H4 (cell line): Measurements from ENCODE around the gene RRBP1. TPM values are rescaled to one million over a fixed set of nuclear protein-coding genes. Genes with fewer than 3 reads are reported as not detected.

Experiments
- DNase-seq: peaks from one replicate; pipeline ENCODE4 v3.0.0-alpha.2; 2015; ENCODE audit warnings: low spot score
- total RNA-seq: library from RNA; depleted of rRNA; stranded (reverse); fragments of >200 nt; shearing (Covaris generic); gene quantifications from 2 replicates; pipeline ENCODE4 v1.2.3, GENCODE V29; 2014

RRBP1 gene
- total RNA-seq, 1 experiment from 2014 or later = 61.6 TPM

- no peak for DNase-seq
Observed at GRCh38 chr20:17612287-17612991, 69.6 kb downstream of the RRBP1 start.

GRCh38 chr20:17611540-17612286 is 70.3 kb downstream of the RRBP1 start:
- DNase-seq = no peak

- DNase-seq = no peak
Observed at GRCh38 chr20:17611290-17611539, 70.8 kb downstream of the RRBP1 start.

GRCh38 chr20:17610566-17611289 is 71.3 kb downstream of the RRBP1 start:
- no peak for DNase-seq

DNA sequence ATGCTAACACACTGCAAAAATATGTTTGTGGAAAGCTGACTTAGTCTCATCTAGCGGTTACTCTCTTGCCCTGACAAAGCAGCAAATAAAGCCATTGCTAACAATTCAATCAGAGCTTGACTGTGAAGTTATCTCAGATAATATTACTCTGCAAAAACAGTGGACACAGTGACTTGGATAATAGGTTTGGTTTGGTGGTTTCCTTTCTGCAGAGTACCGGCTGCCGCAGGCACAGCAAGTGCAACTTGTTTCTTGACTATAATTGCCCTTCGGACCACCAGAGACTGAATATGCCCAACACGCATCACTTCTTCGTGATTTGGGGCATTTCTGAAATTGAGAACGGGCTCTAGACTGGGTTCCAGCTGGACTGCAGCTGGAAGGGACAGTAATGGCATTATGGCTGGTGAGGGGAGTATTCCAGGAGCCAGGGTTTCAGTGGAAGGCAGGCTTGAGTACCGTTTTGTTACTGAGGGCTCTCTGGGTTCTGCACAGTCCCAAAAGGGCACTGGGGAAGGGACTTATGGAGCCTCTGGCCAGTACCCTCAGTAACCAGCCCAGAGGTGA is 72.1 kb downstream of the RRBP1 start:
- DNase-seq = no peak

- no peak for DNase-seq
Observed at GRCh38 chr20:17608701-17609497, 73.1 kb downstream of the RRBP1 start.

DNA sequence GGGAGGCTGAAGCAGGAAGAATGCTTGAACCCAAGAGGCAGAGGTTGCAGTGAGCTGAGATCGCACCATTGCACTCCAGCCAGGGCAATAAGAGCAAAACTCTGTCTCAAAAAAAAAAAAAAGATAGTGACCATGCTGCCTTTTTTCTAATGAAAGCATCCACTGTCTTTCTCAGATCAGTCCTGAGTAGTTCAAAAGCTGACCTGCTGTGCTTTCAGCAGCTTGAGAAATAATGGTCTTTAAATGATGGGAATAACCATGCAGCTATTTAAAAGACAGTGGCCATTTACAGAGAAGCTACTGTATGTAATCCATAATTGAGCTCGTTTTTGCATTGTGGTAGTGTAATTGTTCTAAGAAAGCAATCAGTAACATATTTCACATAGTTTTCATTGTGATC is 76.0 kb downstream of the RRBP1 start:
- no peak for DNase-seq

GRCh38 chr20:17605131-17605660 is 76.8 kb downstream of the RRBP1 start:
- DNase-seq = no peak

DNA sequence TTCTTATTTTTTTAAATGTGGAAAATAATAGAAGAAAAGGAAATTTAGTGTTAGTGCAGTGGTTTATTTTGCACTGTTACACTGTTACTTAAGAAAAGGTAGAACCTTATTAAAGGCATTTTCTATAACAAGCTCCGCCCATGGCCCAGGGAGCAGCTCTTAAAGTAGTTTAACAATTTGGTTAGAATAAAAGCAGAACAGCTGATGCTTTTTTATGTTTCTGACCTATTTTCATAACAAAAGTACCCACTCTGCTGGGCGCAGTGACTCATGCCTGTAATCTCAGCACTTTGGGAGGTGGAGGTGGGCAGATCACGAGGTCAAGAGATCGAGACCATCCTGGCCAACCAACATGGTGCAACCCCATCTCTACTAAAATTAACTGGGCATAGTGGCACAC is 79.5 kb downstream of the RRBP1 start:
- no peak for DNase-seq

DNA sequence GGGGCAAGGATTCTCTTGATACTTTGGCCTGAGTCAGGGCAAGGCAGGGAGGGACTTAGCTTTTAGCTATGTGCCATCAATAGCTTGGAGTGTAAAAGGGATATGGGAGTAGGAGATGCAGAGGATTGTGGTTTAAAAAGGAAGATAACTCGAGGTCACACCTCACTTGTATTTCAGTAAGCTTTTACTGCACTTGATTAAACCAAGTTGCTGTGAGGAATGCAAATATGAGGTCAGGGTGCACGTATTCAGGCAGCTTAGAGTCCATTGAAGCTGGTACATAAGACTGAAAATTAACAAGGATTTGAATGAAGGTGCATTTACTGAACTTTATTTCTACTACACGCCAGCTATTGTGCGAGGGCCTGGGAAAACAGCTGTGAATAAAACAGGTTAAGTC is 80.1 kb downstream of the RRBP1 start:
- no peak for DNase-seq

- no peak for DNase-seq
Observed at GRCh38 chr20:17598013-17598550, 84.0 kb downstream of the RRBP1 start.

- DNase-seq = no peak
Observed at GRCh38 chr20:17595856-17596255, 86.2 kb downstream of the RRBP1 start.

DNA sequence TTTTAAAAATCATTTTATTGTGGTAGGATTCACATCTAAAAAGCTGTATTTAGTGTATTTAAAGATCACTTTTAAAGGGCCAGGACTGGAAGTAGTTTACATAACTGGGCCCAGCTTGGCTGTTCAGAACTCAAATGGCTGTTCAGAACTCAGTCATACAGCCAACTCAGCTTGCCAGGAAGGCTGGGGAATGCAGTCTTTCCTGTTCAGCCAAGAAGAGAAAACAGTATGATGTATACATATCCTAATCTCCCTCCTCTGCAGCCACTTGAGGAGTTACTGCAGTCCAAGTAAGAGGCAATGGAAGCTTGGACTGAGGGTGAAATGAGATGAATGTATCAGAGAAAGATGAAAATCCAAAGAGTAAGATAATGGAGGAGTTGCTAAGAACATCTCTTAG is 87.6 kb downstream of the RRBP1 start:
- DNase-seq = no peak

GRCh38 chr20:17593902-17594301 is 88.1 kb downstream of the RRBP1 start:
- DNase-seq = no peak

DNA sequence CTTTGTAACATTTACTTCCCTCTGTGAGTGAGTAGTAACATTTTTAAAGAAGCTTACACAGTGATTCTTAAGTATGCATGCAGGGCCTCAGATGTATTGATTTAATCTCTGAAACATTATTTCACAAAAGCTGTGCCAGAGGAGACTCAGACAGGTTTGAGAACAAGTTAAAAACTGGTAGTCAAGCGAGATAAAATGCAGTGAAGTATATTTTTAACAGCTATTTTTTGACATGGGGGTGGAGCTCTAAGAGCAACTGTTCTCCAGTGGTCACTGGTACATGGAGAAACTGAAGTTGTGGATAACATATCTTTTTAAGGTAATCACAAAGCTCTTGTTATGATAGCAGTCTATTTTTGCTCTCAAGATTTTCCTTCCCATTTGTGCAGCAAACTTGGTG is 91.8 kb downstream of the RRBP1 start:
- no peak for DNase-seq

DNA sequence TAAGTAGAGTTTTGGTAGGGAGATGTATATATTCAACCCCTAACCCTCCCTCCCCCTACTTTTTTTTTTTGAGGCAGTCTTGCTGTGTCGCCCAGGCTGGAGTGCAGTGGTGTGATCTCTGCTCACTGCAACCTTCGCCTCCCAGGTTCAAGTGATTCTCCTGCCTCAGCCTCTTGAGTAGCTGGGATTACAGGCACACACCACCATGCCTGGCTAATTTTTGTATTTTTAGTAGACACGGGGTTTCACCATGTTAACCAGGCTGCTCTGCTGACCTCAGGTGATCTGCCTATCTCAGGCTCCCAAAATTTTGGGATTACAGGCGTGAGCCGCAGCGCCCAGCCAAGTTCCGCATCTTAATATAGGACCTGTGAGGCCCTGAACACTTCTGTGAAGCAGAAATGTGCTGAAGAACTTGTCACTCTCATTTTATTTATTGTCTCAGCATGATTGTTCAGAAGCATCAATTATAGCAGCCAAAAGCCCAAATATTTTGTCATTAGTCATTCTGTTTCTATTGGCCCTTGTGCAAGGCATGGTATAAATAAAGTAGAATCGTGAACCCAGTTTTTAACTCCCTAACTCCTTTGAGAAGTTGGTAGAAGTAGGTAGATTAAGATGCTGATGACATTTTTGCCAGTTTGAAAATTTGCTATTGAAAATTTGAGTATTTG is 92.7 kb downstream of the RRBP1 start:
- no peak for DNase-seq

DNA sequence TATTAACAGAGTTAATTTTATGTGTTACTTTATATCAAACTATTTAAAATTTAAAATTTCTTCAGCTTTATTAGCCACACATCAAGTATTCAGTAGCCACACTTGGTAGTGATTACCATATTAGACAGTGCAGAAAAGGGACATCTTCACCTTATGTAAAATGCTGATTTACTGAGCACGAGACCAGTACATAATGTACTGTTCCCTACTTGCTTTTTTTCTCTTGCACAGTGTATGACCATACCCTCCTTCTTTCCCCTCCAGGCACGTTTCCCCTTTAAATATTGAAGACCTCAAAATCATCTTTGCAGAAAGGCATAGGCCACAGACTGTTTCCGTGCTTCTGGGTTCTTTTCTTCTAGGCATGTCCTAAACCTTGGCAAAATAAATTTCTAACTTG is 94.2 kb downstream of the RRBP1 start:
- no peak for DNase-seq

DNA sequence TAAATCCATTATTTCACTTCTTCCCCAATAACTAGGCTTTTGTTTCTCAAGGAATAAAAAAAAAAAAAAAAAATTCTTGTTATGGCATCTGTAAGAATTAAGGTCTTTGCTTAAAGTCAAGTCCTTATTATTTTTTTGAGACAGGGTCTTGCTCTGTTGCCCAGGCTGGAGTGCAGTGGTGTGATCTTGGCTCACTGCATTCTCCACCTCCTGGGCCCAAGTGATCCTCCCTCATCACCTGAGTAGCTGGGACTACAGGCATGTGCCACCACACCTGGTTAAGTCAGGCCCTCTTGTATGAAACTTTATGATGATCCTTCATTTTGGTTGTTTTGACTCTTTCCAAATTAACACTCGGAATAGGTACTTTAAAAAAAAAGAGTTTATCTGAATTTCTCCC is 94.9 kb downstream of the RRBP1 start:
- DNase-seq = no peak

GRCh38 chr20:17586250-17586649 is 95.8 kb downstream of the RRBP1 start:
- DNase-seq = no peak

GRCh38 chr20:17584689-17585088 is 97.4 kb downstream of the RRBP1 start:
- no peak for DNase-seq

DNA sequence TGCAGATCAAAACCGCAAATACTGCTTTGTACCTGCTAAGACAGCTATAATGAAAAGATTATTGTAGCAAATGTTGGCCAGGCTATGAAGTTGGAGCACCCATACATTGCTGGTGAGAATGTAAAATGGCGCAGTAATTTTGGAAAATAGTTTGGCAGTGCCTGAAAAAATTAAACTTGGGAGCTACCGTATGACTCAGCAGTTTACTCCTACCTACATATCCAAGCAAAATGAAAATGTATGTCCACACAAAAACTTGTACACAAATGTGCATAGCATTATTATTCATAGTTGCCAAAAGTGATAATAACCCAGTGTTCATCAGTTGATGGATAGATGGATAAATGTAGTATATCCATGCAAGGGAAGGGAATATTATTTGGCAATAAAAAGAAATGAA is 98.9 kb downstream of the RRBP1 start:
- no peak for DNase-seq
